Endothelial cell (in vitro differentiated cells): Measurements from ENCODE around the gene MICAL1. TPM values are rescaled to one million over a fixed set of nuclear protein-coding genes. Genes with fewer than 3 reads are reported as not detected.

ENCODE experiments used
- DNase-seq: peaks from one replicate; pipeline ENCODE4 v3.0.0; 2021; ENCODE audit warnings: low spot score
- H3K27ac Mint-ChIP-seq: one replicate; pipeline ENCODE4 v1.8.0; 2021; ENCODE audit warnings: mixed read lengths, inconsistent platforms; ENCODE audit not compliant: unreplicated experiment
- H3K27me3 Mint-ChIP-seq: one replicate; pipeline ENCODE4 v1.8.0; 2021; ENCODE audit warnings: mild to moderate bottlenecking, moderate library complexity, mixed read lengths, inconsistent platforms; ENCODE audit not compliant: unreplicated experiment
- H3K36me3 Mint-ChIP-seq: one replicate; pipeline ENCODE4 v1.8.0; 2021; ENCODE audit warnings: mild to moderate bottlenecking, low read depth, mixed read lengths, inconsistent platforms; ENCODE audit not compliant: unreplicated experiment
- H3K4me1 Mint-ChIP-seq: one replicate; pipeline ENCODE4 v1.8.0; 2021; ENCODE audit warnings: mild to moderate bottlenecking, mixed read lengths, inconsistent platforms; ENCODE audit not compliant: unreplicated experiment
- H3K4me3 Mint-ChIP-seq: one replicate; pipeline ENCODE4 v1.8.0; 2021; ENCODE audit warnings: mild to moderate bottlenecking, mixed read lengths, inconsistent platforms; ENCODE audit not compliant: unreplicated experiment
- H3K9me3 Mint-ChIP-seq: one replicate; pipeline ENCODE4 v1.8.0; 2021; ENCODE audit warnings: mixed read lengths, inconsistent platforms; ENCODE audit not compliant: unreplicated experiment
- CTCF ChIP-seq: fragments of 200-600 bp; sonication (generic); IDR thresholded peaks from one replicate; pipeline ENCODE4 v1.5.0; 2021; ENCODE audit warnings: antibody characterized with exemption; ENCODE audit not compliant: unreplicated experiment
- total RNA-seq: library from RNA; stranded (reverse); fragmentation: NEBNext Ultra II Directional; extraction: Animal tissue kit (Norgen Biotek cat#: 25700); gene quantifications from one replicate; pipeline ENCODE4 v1.2.1, GENCODE V29; 2021; ENCODE audit not compliant: unreplicated experiment

The MICAL1 gene
- total RNA-seq, 1 donor from 2014 or later, result 19.9 TPM

GRCh38 chr6:109480993-109481480, 25.5 kb upstream of the MICAL1 start:
- peaks cover 5% of the 10 kb centered on the region for H3K27me3 Mint-ChIP-seq
- H3K27ac Mint-ChIP-seq, result no peak overlapping the region
- DNase-seq, result no peak
- H3K9me3 Mint-ChIP-seq, result no peaks in the 10 kb centered on the region
- no peak for TF ChIP-seq CTCF
- peaks cover 7% of the 10 kb centered on the region for H3K36me3 Mint-ChIP-seq
- no peak overlapping the region for H3K4me3 Mint-ChIP-seq
- peaks cover 9% of the 10 kb centered on the region for H3K4me1 Mint-ChIP-seq

- H3K27ac Mint-ChIP-seq, result no peak overlapping the region
- no peak for TF ChIP-seq CTCF
- H3K9me3 Mint-ChIP-seq, result no peaks in the 10 kb centered on the region
- peaks cover 7% of the 10 kb centered on the region for H3K36me3 Mint-ChIP-seq
- peaks cover 9% of the 10 kb centered on the region for H3K4me1 Mint-ChIP-seq
- peaks cover 3% of the 10 kb centered on the region for H3K27me3 Mint-ChIP-seq
- no peak for DNase-seq
- H3K4me3 Mint-ChIP-seq, result no peak overlapping the region
Observed at GRCh38 chr6:109478841-109479624, 23.5 kb upstream of the MICAL1 start.

GRCh38 chr6:109478222-109478805, 22.7 kb upstream of the MICAL1 start:
- Mint-ChIP-seq H3K36me3 (peaks cover 10% of the 10 kb centered on the region), H3K27ac (no peak overlapping the region), H3K4me1 (peaks cover 4% of the 10 kb centered on the region), H3K9me3 (no peaks in the 10 kb centered on the region), H3K4me3 (no peak overlapping the region), H3K27me3 (peaks cover 3% of the 10 kb centered on the region)
- DNase-seq, result no peak
- TF ChIP-seq CTCF, result no peak

- H3K4me3 Mint-ChIP-seq, result no peak overlapping the region
- TF ChIP-seq CTCF, result no peak
- H3K9me3 Mint-ChIP-seq, result no peaks in the 10 kb centered on the region
- peaks cover 4% of the 10 kb centered on the region for H3K4me1 Mint-ChIP-seq
- H3K27ac Mint-ChIP-seq, result no peak overlapping the region
- DNase-seq, result no peak
- peaks cover 14% of the 10 kb centered on the region for H3K36me3 Mint-ChIP-seq
- peaks cover 5% of the 10 kb centered on the region for H3K27me3 Mint-ChIP-seq
Observed at GRCh38 chr6:109477725-109478124, 22.2 kb upstream of the MICAL1 start.

GRCh38 chr6:109477184-109477583, 21.6 kb upstream of the MICAL1 start:
- H3K9me3 Mint-ChIP-seq, result no peaks in the 10 kb centered on the region
- H3K36me3 Mint-ChIP-seq, result peaks cover 16% of the 10 kb centered on the region
- no peak for DNase-seq
- H3K27me3 Mint-ChIP-seq, result peaks cover 4% of the 10 kb centered on the region
- no peak overlapping the region for H3K27ac Mint-ChIP-seq
- no peak overlapping the region for H3K4me3 Mint-ChIP-seq
- no peak for TF ChIP-seq CTCF
- H3K4me1 Mint-ChIP-seq, result peaks cover 2% of the 10 kb centered on the region
